HG03108 (cell line): ENCODE measurements around the gene TNC.

Experiments used
- ATAC-seq: cut with Tn5 transposase; IDR thresholded peaks from one replicate; pipeline ENCODE4 v1.9.1; 2021; ENCODE audit warnings: moderate library complexity; ENCODE audit not compliant: unreplicated experiment

The TNC gene

DNA sequence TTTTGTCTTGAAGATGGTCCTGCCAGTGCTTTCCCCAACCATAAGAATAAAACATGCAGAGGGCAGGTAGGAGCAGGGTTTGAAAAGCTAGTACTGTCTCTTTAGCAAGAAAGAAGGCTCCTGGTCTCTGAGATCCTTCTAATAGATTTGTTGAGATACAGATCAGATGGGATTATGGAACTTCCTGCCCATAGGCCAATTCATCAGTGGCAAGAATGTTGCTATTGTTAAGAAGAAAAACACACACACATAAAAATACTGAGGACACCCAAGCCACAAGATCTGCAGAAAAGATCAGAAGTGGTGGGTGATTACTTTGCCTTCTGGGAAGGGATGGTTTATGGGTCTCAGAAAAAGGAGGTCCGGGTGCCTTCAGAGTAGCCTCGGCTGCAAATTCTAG is 59.8 kb downstream of the TNC start:
- no peak for ATAC-seq

DNA sequence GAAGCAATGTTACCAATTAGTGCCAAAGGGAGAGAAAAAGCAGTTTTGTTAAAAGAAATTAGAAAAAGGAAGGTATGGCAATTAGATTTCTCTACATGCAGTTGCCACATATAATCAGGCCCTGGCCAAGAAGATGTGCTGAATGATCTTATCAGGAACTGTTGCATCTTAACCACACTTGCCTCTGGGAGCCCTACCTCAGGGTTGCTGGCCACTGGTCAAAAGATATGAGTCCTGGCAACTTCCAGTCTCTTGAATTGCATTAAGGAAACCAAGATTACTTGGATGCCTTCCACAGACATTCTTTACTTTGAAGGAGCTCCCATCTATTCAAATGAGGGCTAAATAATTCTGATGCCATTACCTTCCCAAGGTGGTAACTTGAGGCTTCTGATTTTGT is 60.4 kb downstream of the TNC start:
- ATAC-seq = no peak

DNA sequence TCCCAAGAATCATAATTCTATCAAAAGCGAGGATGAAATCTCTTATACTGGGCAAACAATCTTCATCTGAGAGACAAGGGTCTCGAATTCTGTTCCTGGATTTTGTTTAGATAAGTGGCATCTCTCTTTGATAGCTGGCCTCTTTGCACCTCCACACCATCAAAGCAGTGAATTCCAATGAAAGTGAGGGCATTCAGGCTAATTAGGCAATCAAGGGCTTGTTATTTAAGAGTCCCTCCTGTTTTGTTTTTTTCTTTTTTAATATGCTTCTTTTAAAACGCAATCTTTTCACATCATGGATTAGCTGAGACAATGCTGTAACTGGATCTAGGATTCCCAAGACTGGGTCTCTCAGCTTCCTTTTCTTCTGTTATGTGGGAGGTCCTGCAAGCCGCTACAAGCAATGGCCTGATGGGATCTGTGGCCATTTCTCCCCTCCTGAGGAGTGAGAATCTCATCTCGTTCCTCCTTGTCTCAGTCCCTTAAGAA is 67.9 kb downstream of the TNC start:
- ATAC-seq = no peak

DNA sequence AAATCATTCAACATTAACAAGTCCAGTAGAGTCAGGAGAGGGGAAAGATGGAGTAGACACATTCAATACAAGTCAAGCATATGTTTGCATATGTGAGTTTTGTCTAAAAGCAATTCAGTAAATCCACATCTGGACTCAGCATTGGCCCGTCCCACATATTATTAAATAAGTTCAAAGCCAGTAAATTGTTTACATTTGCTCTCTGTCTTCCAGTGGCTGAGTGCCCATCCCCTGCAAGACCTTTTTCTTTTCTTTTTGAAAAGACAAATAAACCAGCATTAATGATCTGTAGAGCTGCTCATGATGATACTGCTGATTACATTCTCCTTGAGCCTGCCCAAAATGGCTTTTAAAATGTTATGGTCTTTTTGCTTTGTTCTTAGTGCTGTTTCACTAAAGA is 71.1 kb downstream of the TNC start:
- ATAC-seq = no peak

DNA sequence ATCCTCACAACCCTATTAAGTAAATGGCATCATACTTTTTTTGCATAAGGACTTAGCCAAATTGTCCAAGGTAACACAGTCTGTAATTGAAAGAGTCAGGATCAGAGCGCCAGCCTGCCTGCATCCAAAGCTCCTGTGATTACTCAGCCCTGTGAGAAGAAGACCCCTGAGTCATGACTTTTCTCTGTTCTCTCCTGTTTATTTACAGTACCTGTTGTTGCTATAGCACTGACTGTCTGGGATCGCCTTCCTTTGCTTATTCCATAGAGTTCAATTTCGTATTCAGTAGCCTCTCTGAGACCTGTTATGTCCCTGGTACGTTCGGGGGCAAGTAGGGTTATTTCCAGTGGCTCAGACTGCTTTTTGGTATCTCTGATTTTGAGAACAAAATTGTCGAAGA is 71.8 kb downstream of the TNC start:
- no peak for ATAC-seq

DNA sequence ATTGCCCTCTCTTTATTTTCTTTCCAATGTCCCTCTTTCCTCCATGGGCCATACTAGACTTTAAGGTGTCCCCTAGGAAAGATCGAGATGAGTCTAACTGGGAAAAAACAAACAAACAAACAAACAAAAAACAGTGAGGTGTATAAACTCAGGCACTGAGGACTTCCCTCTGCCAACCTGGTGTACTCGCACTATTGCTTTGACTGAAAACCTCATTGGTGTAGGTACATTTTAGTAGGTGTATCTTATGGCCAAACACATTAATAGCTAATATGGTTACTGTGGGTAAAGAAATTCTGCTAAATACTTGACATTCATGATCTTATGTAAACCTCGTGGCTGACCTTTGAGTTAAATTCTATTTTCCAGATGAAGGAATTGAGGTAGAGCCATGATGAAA is 74.3 kb downstream of the TNC start:
- ATAC-seq = no peak

DNA sequence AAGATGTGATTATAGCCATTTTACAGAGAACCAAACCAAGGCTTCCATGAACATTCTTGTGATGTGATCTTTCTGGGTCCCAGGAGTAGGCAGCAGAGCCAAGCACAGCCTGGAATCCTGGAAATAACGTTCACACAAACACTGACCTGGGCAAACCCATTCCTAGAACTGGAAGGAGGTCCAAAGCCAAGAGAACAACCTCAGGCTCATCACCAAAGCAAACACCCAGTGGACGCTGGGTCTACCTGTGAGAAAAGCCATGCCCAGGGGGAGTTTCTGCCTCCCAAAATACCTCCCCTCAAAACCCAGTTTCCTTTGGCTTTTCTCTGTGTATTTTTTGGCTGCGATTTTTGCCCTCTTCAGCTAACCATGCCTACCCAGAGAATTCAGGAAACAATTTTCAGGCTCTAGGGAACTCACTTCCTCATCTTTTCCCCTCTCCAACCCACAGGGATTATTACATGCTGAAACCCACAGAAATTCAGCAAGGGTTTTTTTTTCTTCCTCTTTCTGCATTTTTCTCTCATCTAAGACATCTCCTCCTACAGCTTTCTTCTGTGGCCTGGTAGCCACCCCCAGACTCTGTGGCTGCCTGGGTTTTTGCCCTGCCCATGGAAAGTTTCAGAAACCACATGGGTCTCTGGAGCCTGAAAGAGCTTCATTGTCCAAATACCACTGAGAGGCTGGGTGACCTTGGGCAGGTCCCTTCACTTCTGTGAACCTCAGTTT is 75.0 kb downstream of the TNC start:
- ATAC-seq = no peak

DNA sequence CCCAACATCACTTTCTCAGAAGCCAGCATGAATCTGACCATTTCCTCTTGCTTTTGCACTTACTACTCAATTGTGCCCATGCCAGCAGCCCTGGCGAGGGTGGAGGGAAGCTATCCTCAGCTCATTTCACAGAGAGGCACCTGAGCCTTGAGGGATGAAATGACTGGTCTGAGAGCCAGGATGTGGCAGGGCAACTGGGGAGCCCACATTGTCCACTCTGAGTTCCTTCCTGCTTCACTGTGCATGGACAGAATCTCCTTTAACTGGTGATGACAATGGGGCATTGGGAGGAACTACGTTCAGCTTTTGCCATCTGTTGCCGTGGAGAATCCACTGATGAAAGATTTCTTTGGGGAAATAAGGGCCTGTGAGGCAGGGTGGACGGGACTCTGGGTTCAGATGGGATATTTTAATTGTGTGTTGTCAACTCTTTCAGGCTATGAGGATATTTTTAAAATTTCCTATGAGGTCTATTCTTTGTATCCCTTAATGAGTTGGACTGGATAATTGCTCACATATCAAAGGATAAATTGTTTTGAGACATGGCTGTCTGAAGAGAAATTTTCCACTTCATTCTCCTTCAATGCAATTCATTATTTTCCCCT is 78.3 kb downstream of the TNC start:
- no peak for ATAC-seq

DNA sequence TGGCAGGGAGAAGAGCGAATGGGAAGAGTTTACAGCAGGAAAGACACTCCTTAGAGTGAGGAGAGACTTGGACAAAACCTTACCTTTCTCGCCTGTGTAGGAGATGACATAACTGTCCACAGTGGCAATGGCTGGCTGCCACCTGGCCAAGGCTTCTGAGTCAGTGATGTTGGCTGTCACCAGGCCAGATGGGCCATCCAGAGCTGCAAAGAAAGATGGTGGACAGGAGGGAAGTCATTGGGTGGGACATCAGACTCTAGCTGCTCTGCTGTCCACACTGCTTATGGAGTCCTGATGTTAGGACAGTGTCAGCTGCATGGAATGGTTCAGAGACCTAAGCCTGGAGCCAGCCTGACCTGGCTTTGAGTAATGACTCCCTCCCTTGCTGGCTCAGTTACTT is 79.8 kb downstream of the TNC start:
- ATAC-seq = no peak

DNA sequence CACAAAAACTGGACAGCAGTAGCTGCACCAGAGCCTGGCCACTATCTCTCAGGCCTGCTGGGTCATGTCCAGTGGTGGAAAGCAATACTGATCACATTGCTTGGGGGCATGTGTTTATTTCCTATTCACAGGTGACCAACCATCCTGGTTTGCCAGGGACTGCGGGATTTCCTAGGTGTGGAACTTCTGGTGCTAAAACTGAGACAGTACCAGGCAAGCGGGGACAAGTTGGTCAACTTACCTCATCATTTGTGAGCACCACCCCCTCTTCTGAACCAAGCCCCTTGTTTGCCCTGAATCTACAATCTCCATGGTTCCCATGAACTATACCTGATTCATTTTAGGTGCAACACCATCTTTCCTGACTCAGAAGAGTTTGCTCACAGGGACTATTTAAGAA is 81.3 kb downstream of the TNC start:
- no peak for ATAC-seq

DNA sequence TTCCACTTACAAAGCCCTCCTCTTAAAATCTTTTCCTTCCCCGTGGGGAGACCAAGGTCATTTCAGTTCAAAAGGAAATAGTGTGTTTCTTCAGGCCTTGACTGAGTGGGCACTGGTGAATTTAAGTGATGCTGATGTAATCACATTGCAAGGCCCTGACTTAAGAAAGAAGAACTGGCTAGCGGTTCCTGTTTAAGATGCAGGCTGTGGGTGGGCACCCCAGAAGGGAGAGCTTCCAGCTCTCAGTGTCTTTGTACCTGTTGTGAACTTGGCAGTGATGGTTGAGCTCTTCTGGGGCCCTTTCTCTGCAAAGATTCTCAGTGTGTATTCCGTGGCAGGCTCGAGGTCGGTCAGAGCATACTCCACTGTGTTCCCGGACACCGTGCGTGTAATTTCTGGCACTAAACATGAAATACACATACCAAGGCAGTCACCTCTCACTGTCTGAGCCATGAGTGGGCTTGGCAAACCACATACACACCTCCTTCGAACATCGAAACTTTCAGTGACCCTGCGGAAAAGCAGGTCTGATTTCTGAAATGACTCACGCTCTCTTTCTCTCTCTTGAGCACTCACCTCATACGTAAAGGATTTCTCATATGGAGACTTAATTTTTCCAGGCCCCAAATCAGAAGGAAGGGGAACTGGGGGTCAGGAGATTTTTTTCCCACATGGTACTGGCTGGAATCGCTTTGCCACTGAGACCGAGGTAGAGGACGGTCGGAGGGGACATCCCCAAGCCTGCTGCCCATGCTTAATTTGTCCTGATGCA is 81.9 kb downstream of the TNC start:
- peak; percentile 87 for ATAC-seq

DNA sequence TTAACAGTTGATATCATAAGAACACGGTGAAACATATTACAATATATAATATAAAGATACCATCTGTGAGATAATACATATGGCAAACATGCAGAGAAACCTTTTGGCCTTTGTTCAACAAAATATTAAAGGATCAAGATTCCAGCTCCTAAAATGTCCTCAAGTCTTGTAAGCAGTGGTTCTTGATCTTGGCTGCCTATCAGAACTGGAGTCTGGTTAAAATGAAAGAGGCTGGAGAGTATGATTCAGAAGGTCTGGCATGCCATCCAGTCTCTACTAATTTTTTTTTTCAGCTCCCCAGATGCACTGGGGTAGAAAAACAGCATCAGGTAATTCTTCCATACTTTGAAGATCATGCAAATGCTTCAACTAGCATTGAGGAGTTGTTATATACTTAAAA is 83.2 kb downstream of the TNC start:
- no peak for ATAC-seq

DNA sequence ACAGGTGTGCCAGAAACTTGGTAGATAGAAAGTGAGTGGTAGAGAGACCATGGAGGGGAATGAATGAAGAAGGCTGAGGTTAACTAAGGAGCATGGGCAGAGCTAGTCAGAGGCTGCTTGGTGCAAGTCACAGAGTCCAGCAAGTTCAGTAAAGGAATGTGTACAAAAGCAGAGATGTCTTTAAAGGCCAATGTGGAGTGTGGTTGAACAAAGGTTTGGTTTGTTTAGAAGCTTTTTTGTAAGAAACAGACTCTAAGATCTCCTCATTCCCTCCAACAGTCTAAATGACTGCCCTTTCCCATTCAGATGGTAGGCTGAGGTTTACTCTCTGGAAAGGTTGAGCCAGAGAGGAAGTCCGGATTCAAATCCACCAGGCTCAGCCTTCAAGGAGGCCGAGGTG is 84.2 kb downstream of the TNC start:
- ATAC-seq = no peak

DNA sequence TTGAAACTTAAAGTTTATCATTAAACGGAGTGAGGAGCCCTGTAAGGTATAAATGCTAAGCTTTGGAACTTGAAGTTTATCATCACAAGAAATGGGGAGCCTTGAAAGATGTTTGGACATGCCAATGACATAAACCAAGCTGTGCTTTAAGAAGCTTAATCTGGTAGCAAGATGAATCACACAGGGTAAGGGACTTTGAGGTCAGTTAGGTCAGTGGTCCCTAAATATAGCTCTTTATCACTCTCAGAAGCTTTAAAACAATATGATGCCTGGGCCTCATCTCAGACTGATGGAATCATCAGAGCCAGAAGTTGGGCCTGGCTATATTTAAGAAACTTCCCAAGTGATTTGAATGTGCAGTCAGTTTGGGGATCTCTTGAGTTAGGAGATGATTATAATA is 85.7 kb downstream of the TNC start:
- no peak for ATAC-seq

DNA sequence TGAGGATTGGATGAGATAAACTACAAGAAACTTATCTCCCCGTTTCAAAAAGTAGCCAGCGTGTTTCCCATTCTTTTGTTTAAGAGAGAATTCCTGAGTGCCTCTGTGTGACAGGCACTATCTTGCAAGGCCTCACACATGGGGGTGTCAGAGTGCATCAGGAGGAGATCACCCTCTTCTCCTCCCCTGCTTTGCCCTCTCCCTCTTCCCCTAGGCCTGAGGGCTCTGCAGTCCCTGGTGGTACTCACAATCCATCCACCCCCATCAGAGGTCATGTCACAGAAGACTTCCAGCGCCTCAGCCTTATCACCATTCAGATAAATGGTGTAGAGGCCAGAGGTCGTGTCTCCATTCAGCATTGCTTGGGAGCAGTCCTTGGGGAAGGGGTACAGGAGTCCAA is 88.0 kb downstream of the TNC start:
- ATAC-seq = no peak

DNA sequence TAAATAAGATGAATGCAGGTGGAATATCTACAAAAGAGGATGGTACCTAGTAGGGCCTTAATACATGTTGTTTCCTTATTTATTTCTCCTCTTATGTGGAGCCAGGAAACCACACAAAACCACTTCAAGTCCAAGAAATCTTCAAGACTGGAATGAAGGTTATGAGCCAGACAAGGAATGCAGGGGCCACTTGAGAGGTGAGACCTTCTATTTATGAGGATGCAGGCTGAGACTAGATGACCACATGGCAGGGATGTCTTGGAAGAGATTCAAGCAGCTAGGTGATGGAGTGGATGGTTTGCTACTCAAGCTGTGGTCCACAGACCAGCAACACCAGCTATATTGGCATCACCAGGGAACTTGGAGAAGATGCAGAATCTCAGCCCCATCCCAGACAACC is 92.2 kb downstream of the TNC start:
- no peak for ATAC-seq

DNA sequence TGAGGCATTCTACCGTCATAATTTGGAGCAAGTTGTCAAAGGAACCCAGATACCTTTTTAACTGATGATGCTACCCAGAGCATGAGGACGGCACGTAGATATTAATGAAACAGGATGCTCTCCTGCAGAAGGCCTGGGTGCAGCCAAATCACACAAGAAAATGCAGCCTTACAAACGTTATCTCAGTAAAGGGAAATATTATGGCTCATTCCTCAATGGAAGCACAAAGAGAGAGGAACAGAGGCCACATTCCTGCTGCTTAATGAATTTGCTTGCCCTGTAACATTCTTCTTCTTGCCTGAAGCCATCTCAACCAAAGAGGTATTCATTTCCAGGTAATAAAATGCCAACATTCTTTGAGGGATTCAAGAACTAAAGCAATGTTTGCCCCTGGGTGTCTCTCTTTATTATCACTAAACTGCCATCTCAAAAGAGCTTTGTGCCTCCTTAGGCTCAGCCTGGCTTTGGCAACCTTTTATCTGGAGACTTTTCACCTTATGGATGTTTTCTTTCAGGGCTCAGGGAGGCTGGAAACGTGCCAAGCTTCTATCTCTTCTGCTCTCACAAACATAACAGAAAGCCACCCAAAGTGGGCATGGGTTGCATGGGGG is 92.9 kb downstream of the TNC start:
- no peak for ATAC-seq

DNA sequence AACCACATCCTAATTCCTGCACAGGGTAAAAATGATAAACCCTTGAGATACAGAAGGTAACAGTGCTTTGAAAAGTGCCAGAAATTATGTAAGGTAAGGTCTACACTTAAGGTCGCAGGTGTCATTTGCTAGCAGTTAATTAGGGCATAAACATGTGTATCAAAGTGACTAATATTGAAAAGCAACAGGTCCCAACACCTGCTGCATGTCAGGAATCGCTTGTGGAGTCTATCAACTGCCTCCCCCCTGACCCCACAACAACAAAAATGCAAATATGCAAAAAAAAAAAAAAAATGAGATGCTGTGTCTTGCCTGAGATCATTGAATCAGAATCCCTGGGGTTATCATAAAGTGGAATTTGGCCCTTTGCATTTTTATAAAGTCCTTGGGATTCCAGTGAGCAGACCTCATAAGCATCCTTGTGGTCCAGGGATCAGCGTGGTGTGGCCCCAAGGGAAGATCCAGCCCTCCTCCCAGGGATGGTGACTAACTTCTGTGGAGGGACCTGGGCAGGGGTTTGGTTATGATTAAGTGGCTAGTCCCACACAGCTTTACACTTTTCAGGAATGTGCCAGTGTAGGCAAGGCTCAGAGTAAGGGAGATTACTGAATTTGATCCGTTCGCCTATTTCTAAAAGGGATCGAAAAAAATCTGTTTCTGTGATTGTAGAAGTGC is 95.1 kb downstream of the TNC start:
- no peak for ATAC-seq

DNA sequence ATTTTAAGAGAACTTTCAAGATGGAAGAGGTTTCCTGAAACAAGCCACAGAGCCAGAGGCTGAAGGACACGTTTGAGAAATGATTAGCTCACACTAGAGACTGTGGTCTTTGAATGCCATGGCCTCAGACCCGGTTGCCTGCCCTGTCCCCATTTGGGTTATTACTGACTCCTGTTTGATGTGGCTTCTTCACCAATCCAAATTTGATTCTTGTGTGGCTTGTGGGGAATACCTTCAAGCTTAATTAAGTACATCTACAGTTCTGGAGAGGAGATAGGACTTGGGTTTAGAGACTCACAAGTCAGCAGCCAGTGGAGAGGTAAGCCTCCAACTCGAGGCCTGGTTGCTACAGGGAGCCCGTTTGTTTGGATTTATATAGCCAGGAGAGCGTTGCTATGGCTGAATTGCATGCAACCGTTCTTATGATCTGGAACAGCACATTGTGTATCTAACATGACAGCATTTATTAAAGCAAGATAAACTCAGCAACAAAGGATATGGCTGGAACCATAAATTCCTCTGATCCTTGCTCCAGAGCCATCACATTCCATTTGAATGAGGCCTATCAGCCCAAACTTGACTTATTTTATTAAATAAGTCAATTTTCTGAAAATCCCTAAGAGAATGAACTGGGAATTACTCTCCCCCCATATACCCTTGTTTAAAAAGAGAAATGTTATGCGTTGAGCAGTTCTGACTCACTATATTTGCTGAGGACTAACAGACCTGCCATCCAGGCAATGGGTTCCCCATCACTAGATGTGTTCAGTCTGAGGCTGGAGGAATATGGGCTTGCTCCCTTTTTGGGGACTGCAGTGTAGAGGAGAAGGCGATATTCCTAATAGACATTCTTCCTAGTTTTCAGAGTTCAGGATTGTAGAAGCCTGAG is 99.2 kb downstream of the TNC start:
- no peak for ATAC-seq

DNA sequence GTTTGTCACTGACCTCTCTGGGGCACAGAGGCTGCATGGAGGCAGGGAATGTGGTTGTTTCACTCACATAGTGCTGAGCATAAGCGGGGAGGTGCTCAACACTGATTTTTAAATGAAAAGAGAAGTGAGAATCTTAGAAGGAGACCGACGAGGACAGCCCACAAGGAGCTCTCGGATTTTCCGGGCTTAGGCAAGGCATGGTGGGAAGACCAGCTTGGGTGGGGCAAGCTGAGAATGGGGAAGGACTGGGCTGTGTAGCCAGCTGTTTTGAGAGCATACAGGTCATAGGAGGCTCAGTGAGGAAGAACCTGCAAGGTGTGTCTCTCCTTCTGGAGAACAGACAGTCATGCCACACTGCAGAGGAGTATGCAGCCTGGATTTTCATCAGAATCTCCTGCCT is 101.6 kb downstream of the TNC start:
- ATAC-seq = no peak
